NCI-H748 (cell line): ENCODE results near the gene CFAP157.
A peak's percentile ranks its signal among the peaks of the same experiment; 100 is the strongest.

Source experiments
- DNase-seq: peaks from one replicate; lab custom pipeline; 2025; ENCODE audit not compliant: unreplicated experiment; lab: John Stamatoyannopoulos, UW

CFAP157 gene

GRCh38 chr9:127692071-127692470 lies 14.7 kb upstream of the CFAP157 start:
- DNase-seq = no peak

GRCh38 chr9:127693143-127693542 lies 13.6 kb upstream of the CFAP157 start:
- DNase-seq = no peak

- DNase-seq = no peak
Measured at GRCh38 chr9:127693697-127694096, 13.1 kb upstream of the CFAP157 start.

- DNase-seq = no peak
Measured at GRCh38 chr9:127694890-127695720, 11.7 kb upstream of the CFAP157 start.

- DNase-seq = no peak
Measured at GRCh38 chr9:127697575-127697974, 9.2 kb upstream of the CFAP157 start.

GRCh38 chr9:127698386-127698785 lies 8.4 kb upstream of the CFAP157 start:
- DNase-seq = no peak

GRCh38 chr9:127698985-127699670 lies 7.7 kb upstream of the CFAP157 start:
- DNase-seq = peak; percentile 89

GRCh38 chr9:127700140-127700539 lies 6.6 kb upstream of the CFAP157 start:
- DNase-seq = no peak

- DNase-seq = no peak
Measured at GRCh38 chr9:127700594-127701255, 6.1 kb upstream of the CFAP157 start.

GRCh38 chr9:127703289-127703946 lies 3.4 kb upstream of the CFAP157 start:
- no peak for DNase-seq

- DNase-seq = no peak
Measured at GRCh38 chr9:127705577-127706379, 1.0 kb upstream of the CFAP157 start.

GRCh38 chr9:127707766-127708165 lies 978 bp downstream of the CFAP157 start:
- DNase-seq = peak; percentile 50

- no peak for DNase-seq
Measured at GRCh38 chr9:127708952-127709587, 2.3 kb downstream of the CFAP157 start.

- DNase-seq = no peak
Measured at GRCh38 chr9:127710204-127710783, 3.5 kb downstream of the CFAP157 start.

GRCh38 chr9:127711226-127711701 lies 4.5 kb downstream of the CFAP157 start:
- no peak for DNase-seq

- DNase-seq = no peak
Measured at GRCh38 chr9:127711831-127712274, 5.1 kb downstream of the CFAP157 start.

- no peak for DNase-seq
Measured at GRCh38 chr9:127712371-127712770, 5.6 kb downstream of the CFAP157 start.

- no peak for DNase-seq
Measured at GRCh38 chr9:127712867-127713266, 6.1 kb downstream of the CFAP157 start.

GRCh38 chr9:127714020-127714750 lies 7.4 kb downstream of the CFAP157 start:
- DNase-seq = no peak
